ENCODE data around the gene ADAM23.

The ADAM23 gene

DNA sequence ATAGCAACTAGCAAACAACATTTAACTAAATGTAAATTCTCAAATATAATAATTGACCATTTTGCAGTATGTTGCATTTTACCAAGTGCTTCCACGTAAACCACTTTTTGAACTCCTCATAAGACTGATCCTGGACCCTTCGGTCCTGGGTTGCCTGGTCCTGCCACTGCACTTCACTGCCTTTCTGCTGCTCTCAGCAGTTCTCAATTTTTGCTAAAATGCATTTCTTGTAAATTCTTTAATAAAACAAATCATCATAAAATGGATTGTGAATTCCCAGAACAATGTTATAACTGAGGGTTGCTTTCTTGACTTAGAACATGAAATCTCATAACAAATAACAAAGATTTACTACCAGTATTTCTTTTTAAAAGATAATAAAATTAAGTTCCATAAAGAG, 12.9 kb upstream of the ADAM23 start:
- Histone ChIP-seq H4K20me1 (ENCODE audit: insufficient read depth, low read length) (no peaks in the 10 kb centered on the region), H3K4me2 (ENCODE audit: low read length) (no peak overlapping the region), H3K9ac (ENCODE audit: low read length) (no peak overlapping the region), H3K79me2 (ENCODE audit: insufficient read depth, low read length) (no peaks in the 10 kb centered on the region), H3K36me3 (ENCODE audit: insufficient read depth, low read length) (no peaks in the 10 kb centered on the region), H3K27ac (ENCODE audit: low read depth, low read length, poor library complexity, severe bottlenecking) (no peak overlapping the region), H3K4me1 (ENCODE audit: insufficient read depth, low read length, severe bottlenecking) (no peaks in the 10 kb centered on the region), H3F3A (ENCODE audit: insufficient read depth, low read length) (no peaks in the 10 kb centered on the region), H3K9me3 (ENCODE audit: low read length) (no peaks in the 10 kb centered on the region), H3K9me2 (ENCODE audit: low read depth, low read length) (no peaks in the 10 kb centered on the region), H3K27me3 (ENCODE audit: insufficient read depth, low read length) (no peaks in the 10 kb centered on the region), H3K4me3 (ENCODE audit: low read depth, low read length, poor library complexity, severe bottlenecking) (no peak overlapping the region), H2AFZ (ENCODE audit: low read length) (no peak overlapping the region)
- TF ChIP-seq CTCF (IDR thresholded peaks at IDR 0.05; ENCODE audit: low read length): no peak
- TF ChIP-seq EZH2 (IDR thresholded peaks at IDR 0.05; ENCODE audit: borderline replicate concordance, low read length): no peak

DNA sequence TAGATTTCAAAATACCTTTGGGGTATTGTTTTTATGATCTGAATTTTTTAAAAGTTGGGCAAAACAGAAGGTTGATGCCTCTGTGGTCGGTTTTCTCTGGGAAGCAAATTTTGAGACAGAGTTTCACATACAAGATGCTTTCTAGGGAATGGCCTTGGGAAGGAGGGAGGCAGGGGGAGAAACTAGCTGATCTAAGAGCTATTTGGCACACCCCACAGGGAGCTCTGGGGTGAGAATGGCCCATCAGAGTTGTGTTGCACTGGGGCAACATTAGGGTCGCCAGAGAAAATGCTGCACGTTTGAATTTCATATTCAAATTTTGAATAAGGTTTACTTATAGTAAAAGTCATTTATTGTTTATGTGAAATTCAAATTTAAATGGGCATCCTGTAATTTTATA, 11.9 kb upstream of the ADAM23 start:
- no peak overlapping the region for H3K4me2 ChIP-seq (ENCODE audit: low read length)
- no peaks in the 10 kb centered on the region for H3F3A ChIP-seq (ENCODE audit: insufficient read depth, low read length)
- H3K27me3 ChIP-seq (ENCODE audit: insufficient read depth, low read length): 0 out of 2 replicates have a peak, but pooled peaks cover 4% of the 10 kb centered on the region

DNA sequence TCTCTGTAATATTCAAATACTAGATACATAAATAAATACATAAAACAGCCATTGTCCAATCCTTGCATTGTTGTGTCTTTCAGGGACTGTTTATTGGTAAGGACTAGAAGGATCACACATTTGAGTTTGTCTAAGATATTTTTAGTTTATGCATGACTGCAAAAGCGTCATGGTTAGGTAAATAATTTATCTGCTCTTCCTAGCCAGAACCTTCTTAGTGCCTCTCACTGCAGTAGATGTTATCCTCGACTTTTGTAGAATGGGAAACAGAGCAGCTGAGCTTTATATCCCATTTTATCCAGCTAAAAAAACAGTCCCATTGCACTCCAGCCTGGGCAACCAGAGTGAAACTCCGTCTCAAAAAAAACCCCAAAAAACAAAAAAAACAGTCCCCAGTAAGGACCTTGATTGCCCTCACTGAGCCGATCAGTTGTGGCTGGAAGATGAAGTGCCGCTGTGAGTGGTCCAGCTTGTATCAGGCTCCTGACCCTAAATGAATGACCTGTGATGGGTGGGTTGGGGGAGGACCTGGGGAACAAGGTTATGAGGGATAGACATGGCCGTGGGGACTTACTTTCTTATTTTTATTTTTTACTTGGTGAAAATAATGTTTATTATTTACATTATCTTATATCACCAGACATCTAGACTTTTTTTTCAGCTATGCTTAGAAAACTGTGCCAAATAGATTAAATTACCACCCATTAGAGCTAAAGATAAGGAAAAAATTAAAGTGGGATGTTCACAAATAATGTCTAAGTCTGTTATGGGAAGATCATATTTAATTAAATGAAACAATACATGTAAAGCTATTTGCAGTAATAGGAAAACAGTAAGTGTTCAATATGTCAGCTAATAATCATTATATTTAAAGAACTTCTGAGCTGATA, 10.9 kb upstream of the ADAM23 start:
- Histone ChIP-seq H3K4me2 (ENCODE audit: low read length) (no peak overlapping the region), H3F3A (ENCODE audit: insufficient read depth, low read length) (no peaks in the 10 kb centered on the region), H3K4me1 (ENCODE audit: insufficient read depth, low read length, severe bottlenecking) (no peaks in the 10 kb centered on the region), H3K9ac (ENCODE audit: low read length) (no peak overlapping the region), H3K9me2 (ENCODE audit: low read depth, low read length) (no peaks in the 10 kb centered on the region), H3K36me3 (ENCODE audit: insufficient read depth, low read length) (no peaks in the 10 kb centered on the region), H2AFZ (ENCODE audit: low read length) (no peak overlapping the region), H3K27me3 (ENCODE audit: insufficient read depth, low read length) (0 out of 2 replicates have a peak, but pooled peaks cover 4% of the 10 kb centered on the region), H3K79me2 (ENCODE audit: insufficient read depth, low read length) (no peaks in the 10 kb centered on the region), H3K9me3 (ENCODE audit: low read length) (no peaks in the 10 kb centered on the region), H3K27ac (ENCODE audit: low read depth, low read length, poor library complexity, severe bottlenecking) (no peak overlapping the region), H4K20me1 (ENCODE audit: insufficient read depth, low read length) (no peaks in the 10 kb centered on the region), H3K4me3 (ENCODE audit: low read depth, low read length, poor library complexity, severe bottlenecking) (no peak overlapping the region)
- no peak for TF ChIP-seq EZH2 (IDR thresholded peaks at IDR 0.05; ENCODE audit: borderline replicate concordance, low read length)
- no peak for TF ChIP-seq CTCF (IDR thresholded peaks at IDR 0.05; ENCODE audit: low read length)

More for the DNA sequence above, 11.9 kb upstream of the ADAM23 start:
- no peaks in the 10 kb centered on the region for H4K20me1 ChIP-seq (ENCODE audit: insufficient read depth, low read length)
- no peak overlapping the region for H3K9ac ChIP-seq (ENCODE audit: low read length)
- H3K36me3 ChIP-seq (ENCODE audit: insufficient read depth, low read length): no peaks in the 10 kb centered on the region
- H3K9me3 ChIP-seq (ENCODE audit: low read length): no peaks in the 10 kb centered on the region
- TF ChIP-seq CTCF (IDR thresholded peaks at IDR 0.05; ENCODE audit: low read length) (no peak), EZH2 (IDR thresholded peaks at IDR 0.05; ENCODE audit: borderline replicate concordance, low read length) (no peak)
- no peaks in the 10 kb centered on the region for H3K9me2 ChIP-seq (ENCODE audit: low read depth, low read length)
- H3K4me3 ChIP-seq (ENCODE audit: low read depth, low read length, poor library complexity, severe bottlenecking): no peak overlapping the region
- H3K79me2 ChIP-seq (ENCODE audit: insufficient read depth, low read length): no peaks in the 10 kb centered on the region
- H2AFZ ChIP-seq (ENCODE audit: low read length): no peak overlapping the region
- no peak overlapping the region for H3K27ac ChIP-seq (ENCODE audit: low read depth, low read length, poor library complexity, severe bottlenecking)
- H3K4me1 ChIP-seq (ENCODE audit: insufficient read depth, low read length, severe bottlenecking): no peaks in the 10 kb centered on the region
